ENCODE results near the gene DEFB127. TPM values are rescaled to one million over a fixed set of nuclear protein-coding genes. Genes with fewer than 3 reads are reported as not detected.
"Not testable (repeated sequence)": the region's sequence is repeated elsewhere in the genome, so short reads cannot be mapped to it uniquely, and the experiment has no call there.

Gene DEFB127
- total RNA-seq, result not detected
- total RNA-seq, result 0 reads per million in 2 donors

- no peaks in the 10 kb centered on the region for H3K9me3 ChIP-seq (ENCODE audit: control insufficient read depth, low read length, poor library complexity, severe bottlenecking)
- ATAC-seq (no peak), DNase-seq (no peak)
- Mint-ChIP-seq H3K27ac (no peak within 1 kb of the TSS), H3K36me3 (ENCODE audit: low read depth) (no peaks in the 10 kb centered on the region), H3K4me1 (no peaks in the 10 kb centered on the region), H3K27me3 (peaks cover 54% of the 10 kb centered on the region), H3K4me3 (no peak within 1 kb of the TSS)
Observed at GRCh38 chr20:157154-157553, at the start of gene DEFB127. Gene DEFB127, plus strand, starts transcription at chr20:157454. Its CDS starts 91 bp downstream, at chr20:157545.

GRCh38 chr20:112396-112795, 44.9 kb upstream of the DEFB127 start:
- no peaks in the 10 kb centered on the region for H3K9me3 ChIP-seq (ENCODE audit: control insufficient read depth, low read length, poor library complexity, severe bottlenecking)
- H3K4me1 Mint-ChIP-seq, result no peaks in the 10 kb centered on the region
- ATAC-seq, result no peak
- peaks cover 52% of the 10 kb centered on the region for H3K27me3 Mint-ChIP-seq
- H3K4me3 Mint-ChIP-seq, result no peak overlapping the region
- DNase-seq, result no peak
- no peaks in the 10 kb centered on the region for H3K36me3 Mint-ChIP-seq (ENCODE audit: low read depth)
- no peak overlapping the region for H3K27ac Mint-ChIP-seq

GRCh38 chr20:117518-117917, 39.7 kb upstream of the DEFB127 start:
- peaks cover 50% of the 10 kb centered on the region for H3K27me3 Mint-ChIP-seq
- no peak for ATAC-seq
- no peaks in the 10 kb centered on the region for H3K9me3 ChIP-seq (ENCODE audit: control insufficient read depth, low read length, poor library complexity, severe bottlenecking)
- H3K4me1 Mint-ChIP-seq, result no peaks in the 10 kb centered on the region
- no peaks in the 10 kb centered on the region for H3K36me3 Mint-ChIP-seq (ENCODE audit: low read depth)
- no peak overlapping the region for H3K4me3 Mint-ChIP-seq
- no peak overlapping the region for H3K27ac Mint-ChIP-seq
- DNase-seq, result no peak

GRCh38 chr20:129786-130323, 27.4 kb upstream of the DEFB127 start:
- not testable (repeated sequence) for ATAC-seq; H3K4me1 Mint-ChIP-seq; H3K4me3 Mint-ChIP-seq; DNase-seq; H3K9me3 ChIP-seq (ENCODE audit: control insufficient read depth, low read length, poor library complexity, severe bottlenecking); H3K36me3 Mint-ChIP-seq (ENCODE audit: low read depth); H3K27ac Mint-ChIP-seq
- peaks cover 31% of the 10 kb centered on the region for H3K27me3 Mint-ChIP-seq

- peaks cover 35% of the 10 kb centered on the region for H3K27me3 Mint-ChIP-seq
- peaks cover 2% of the 10 kb centered on the region for H3K36me3 Mint-ChIP-seq (ENCODE audit: low read depth)
- peak overlapping the region; percentile 0 for H3K27ac Mint-ChIP-seq
- DNase-seq (no peak), ATAC-seq (no peak)
- H3K9me3 ChIP-seq (ENCODE audit: control insufficient read depth, low read length, poor library complexity, severe bottlenecking), result no peaks in the 10 kb centered on the region
- no peak overlapping the region for H3K4me3 Mint-ChIP-seq
- H3K4me1 Mint-ChIP-seq, result no peaks in the 10 kb centered on the region
Observed at GRCh38 chr20:137668-138490, 19.4 kb upstream of the DEFB127 start.

GRCh38 chr20:142290-142689, 15.0 kb upstream of the DEFB127 start, which contains the start of gene DEFB126:
Gene DEFB126, plus strand, starts transcription at chr20:142590. Its CDS starts 39 bp downstream, at chr20:142629.
- no peaks in the 10 kb centered on the region for H3K9me3 ChIP-seq (ENCODE audit: control insufficient read depth, low read length, poor library complexity, severe bottlenecking)
- no peak within 1 kb of the TSS for H3K27ac Mint-ChIP-seq
- peaks cover 2% of the 10 kb centered on the region for H3K36me3 Mint-ChIP-seq (ENCODE audit: low read depth)
- H3K4me3 Mint-ChIP-seq, result no peak within 1 kb of the TSS
- peaks cover 65% of the 10 kb centered on the region for H3K27me3 Mint-ChIP-seq
- no peak for DNase-seq
- ATAC-seq, result no peak
- no peaks in the 10 kb centered on the region for H3K4me1 Mint-ChIP-seq

- no peak for ATAC-seq
- H3K9me3 ChIP-seq (ENCODE audit: control insufficient read depth, low read length, poor library complexity, severe bottlenecking), result no peaks in the 10 kb centered on the region
- H3K36me3 Mint-ChIP-seq (ENCODE audit: low read depth), result no peaks in the 10 kb centered on the region
- H3K27ac Mint-ChIP-seq, result no peak overlapping the region
- H3K4me3 Mint-ChIP-seq, result no peak overlapping the region
- no peak for DNase-seq
- peaks cover 72% of the 10 kb centered on the region for H3K27me3 Mint-ChIP-seq
- H3K4me1 Mint-ChIP-seq, result no peaks in the 10 kb centered on the region
Observed at GRCh38 chr20:145877-146276, 11.4 kb upstream of the DEFB127 start.

GRCh38 chr20:152131-152530, 5.1 kb upstream of the DEFB127 start:
- Mint-ChIP-seq H3K4me1 (no peaks in the 10 kb centered on the region), H3K27me3 (peaks cover 68% of the 10 kb centered on the region)

GRCh38 chr20:164618-165017, 7.4 kb downstream of the DEFB127 start:
- H3K27ac Mint-ChIP-seq, result no peak overlapping the region
- H3K27me3 Mint-ChIP-seq, result peaks cover 10% of the 10 kb centered on the region
- H3K4me1 Mint-ChIP-seq, result peaks cover 9% of the 10 kb centered on the region
- H3K9me3 ChIP-seq (ENCODE audit: control insufficient read depth, low read length, poor library complexity, severe bottlenecking), result no peaks in the 10 kb centered on the region
- ATAC-seq, result no peak
- DNase-seq, result no peak
- no peak overlapping the region for H3K4me3 Mint-ChIP-seq
- H3K36me3 Mint-ChIP-seq (ENCODE audit: low read depth), result no peaks in the 10 kb centered on the region

More at GRCh38 chr20:152131-152530, 5.1 kb upstream of the DEFB127 start:
- Mint-ChIP-seq H3K36me3 (ENCODE audit: low read depth) (no peaks in the 10 kb centered on the region), H3K4me3 (no peak overlapping the region), H3K27ac (no peak overlapping the region)
- no peak for ATAC-seq
- no peak for DNase-seq
- H3K9me3 ChIP-seq (ENCODE audit: control insufficient read depth, low read length, poor library complexity, severe bottlenecking), result no peaks in the 10 kb centered on the region

- no peaks in the 10 kb centered on the region for H3K9me3 ChIP-seq (ENCODE audit: control insufficient read depth, low read length, poor library complexity, severe bottlenecking)
- Mint-ChIP-seq H3K4me3 (no peak overlapping the region), H3K27ac (no peak overlapping the region), H3K27me3 (no peaks in the 10 kb centered on the region), H3K4me1 (peaks cover 9% of the 10 kb centered on the region), H3K36me3 (ENCODE audit: low read depth) (no peaks in the 10 kb centered on the region)
- ATAC-seq (no peak), DNase-seq (no peak)
Observed at GRCh38 chr20:168876-169275, 11.6 kb downstream of the DEFB127 start.

GRCh38 chr20:184288-184687, 27.0 kb downstream of the DEFB127 start:
- H3K9me3 ChIP-seq (ENCODE audit: control insufficient read depth, low read length, poor library complexity, severe bottlenecking), result peaks cover 3% of the 10 kb centered on the region
- Mint-ChIP-seq H3K27me3 (peaks cover 67% of the 10 kb centered on the region), H3K4me1 (no peaks in the 10 kb centered on the region), H3K4me3 (no peak overlapping the region), H3K27ac (no peak overlapping the region), H3K36me3 (ENCODE audit: low read depth) (peaks cover 3% of the 10 kb centered on the region)
- no peak for DNase-seq
- ATAC-seq, result no peak

- H3K27me3 Mint-ChIP-seq, result peaks cover 56% of the 10 kb centered on the region
- no peaks in the 10 kb centered on the region for H3K4me1 Mint-ChIP-seq
- no peak overlapping the region for H3K27ac Mint-ChIP-seq
- ATAC-seq (no peak), DNase-seq (no peak)
- H3K4me3 Mint-ChIP-seq, result no peak overlapping the region
- peaks cover 3% of the 10 kb centered on the region for H3K36me3 Mint-ChIP-seq (ENCODE audit: low read depth)
- H3K9me3 ChIP-seq (ENCODE audit: control insufficient read depth, low read length, poor library complexity, severe bottlenecking), result peaks cover 3% of the 10 kb centered on the region
Observed at GRCh38 chr20:187733-188132, 30.5 kb downstream of the DEFB127 start.

- H3K27me3 Mint-ChIP-seq, result peaks cover 61% of the 10 kb centered on the region
- no peak within 1 kb of the TSS for H3K27ac Mint-ChIP-seq
- no peaks in the 10 kb centered on the region for H3K36me3 Mint-ChIP-seq (ENCODE audit: low read depth)
- H3K9me3 ChIP-seq (ENCODE audit: control insufficient read depth, low read length, poor library complexity, severe bottlenecking), result no peaks in the 10 kb centered on the region
- H3K4me1 Mint-ChIP-seq, result no peaks in the 10 kb centered on the region
- no peak within 1 kb of the TSS for H3K4me3 Mint-ChIP-seq
- no peak for ATAC-seq
- DNase-seq, result no peak
Observed at GRCh38 chr20:189611-190010, 32.4 kb downstream of the DEFB127 start, which contains the start of gene DEFB128. Gene DEFB128, minus strand, starts transcription at chr20:189711. Its CDS starts 88 bp downstream, at chr20:189623.
